GM19043 (cell line): ENCODE results near the gene UVRAG.
"Not testable (repeated sequence)": the region's sequence is repeated elsewhere in the genome, so short reads cannot be mapped to it uniquely, and the experiment has no call there.

Source experiments
- ATAC-seq: cut with Tn5 transposase; IDR thresholded peaks from one replicate; pipeline ENCODE4 v1.9.1; 2021; ENCODE audit warnings: low read depth; ENCODE audit not compliant: unreplicated experiment

UVRAG gene

DNA sequence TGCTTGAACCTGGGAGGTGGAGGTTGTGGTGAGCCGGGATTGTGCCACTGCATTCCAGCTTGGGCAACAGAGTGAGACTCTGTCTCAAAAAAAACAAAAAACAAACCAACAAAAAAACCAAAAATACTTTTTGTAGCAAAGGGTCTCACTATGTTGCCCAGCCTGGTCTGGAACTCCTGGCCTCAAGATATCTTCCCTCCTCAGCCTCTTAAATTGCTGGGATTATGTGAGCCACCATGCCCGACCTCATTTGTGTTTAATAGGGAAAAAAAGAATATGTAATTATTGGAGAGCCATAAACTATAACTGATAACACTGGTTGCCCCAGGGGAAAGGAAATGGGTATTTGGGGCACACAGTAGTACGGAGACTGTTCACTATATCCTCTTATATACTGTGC lies 19.7 kb downstream of the UVRAG start:
- ATAC-seq = no peak

DNA sequence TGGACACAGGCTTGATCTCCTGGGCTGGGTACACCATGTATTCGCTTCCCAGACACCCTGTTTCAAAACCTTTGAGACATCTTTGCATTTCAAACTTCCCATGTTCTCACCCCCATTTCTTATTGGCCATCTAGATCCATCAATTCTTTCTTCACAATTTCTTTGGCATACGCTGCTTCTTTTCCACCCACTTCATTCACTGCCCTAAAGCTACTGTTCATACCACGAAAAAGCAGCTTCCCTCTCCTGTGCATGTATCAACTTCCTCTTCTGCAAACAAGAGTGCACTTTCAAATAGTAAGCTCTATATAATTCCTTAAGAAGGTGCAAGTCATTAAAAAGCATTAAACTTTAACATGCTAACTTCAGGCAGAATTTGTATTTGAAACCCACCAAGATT lies 21.4 kb downstream of the UVRAG start:
- ATAC-seq = no peak

DNA sequence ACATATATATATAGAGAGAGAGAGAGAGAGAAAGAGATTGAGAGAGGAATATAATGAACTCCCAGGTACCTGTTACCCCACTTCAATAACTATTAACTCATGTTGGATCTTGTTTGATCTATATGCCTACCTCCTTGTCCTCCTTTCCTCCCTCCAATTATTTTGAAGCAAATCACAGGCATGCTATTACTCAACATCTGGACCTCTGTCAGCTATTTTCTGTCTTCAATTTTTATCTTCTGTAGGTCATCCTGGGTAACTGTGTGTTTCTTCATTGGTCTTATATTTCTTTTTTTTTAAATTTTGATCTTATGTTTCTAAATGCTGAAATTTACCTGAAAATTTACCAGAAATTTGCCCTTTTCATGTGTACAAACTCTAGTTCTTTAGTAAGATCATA lies 24.8 kb downstream of the UVRAG start:
- ATAC-seq = no peak

DNA sequence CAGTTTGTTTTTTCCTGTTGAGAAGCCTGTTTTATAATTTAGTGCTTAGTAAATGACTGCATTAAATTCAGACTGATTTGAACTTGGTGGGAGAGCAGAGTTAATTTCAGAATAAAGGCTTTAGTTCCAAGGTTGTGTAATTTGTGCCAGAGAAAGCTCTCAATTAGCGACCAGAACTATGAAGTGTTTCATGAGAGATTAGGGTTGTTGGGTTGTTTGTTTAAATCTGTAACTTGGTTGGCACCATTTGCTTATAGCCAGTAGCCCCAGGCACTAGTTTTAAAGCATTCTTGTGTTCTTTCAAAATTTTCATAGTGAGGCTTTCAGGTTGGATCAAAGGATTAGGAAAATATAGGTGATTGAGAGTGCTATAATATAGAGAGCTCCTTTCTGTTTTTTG lies 25.5 kb downstream of the UVRAG start:
- ATAC-seq = no peak

DNA sequence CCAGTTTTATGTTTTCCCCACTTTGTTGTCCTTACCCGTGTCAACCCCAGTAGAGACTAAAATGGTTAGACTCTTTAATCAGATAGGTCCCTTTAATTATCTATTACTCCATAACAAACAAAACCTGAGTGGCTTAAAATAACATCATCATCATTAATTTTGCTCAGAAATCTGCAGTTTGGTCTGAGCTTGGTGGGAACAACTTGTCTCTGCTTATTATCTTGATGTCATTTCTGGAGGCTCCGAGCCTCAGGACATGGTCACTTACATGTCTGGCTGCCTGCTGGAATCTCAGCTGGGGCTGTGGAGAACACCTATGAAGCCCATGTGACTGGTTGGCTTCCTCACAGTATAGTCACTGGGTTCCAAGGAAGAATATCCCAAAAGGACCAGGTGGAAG lies 26.7 kb downstream of the UVRAG start:
- no peak for ATAC-seq

DNA sequence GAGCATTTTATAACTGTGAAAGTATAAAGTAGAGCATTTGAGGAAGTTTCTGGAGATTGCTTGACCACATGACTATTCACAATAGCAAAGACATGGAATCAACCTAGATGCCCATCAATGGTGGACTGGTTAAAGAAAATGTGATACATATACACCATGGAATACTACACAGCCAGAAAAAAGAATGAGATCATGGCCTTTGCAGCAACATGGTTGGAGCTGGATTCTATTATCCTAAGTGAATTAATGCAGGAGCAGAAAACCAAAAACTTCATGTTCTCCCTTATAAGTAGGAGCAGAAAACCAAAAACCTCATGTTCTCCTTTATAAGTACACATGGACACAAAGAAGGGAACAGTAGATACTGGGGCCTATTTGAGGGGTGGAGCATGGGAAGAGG lies 30.3 kb downstream of the UVRAG start:
- ATAC-seq = no peak

DNA sequence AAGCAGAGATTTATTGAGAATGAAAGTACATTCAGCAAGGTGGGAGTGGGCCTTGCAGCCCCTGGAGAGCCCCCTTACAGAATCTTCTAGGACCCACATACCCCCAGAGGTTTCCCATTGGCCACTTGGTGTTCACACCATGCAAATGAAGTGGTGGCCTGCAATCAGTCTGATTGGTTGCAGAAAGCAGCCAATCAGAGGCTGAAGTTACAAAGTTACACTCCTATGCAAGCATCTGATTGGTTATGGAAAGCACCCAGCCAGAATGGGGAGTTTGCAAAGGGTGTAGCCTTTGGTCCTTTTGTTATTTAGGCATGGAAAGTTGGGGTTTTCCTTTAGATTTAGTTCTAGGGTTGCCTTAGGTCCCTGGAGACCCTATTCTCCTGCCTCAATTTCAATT lies 34.9 kb downstream of the UVRAG start:
- no peak for ATAC-seq

DNA sequence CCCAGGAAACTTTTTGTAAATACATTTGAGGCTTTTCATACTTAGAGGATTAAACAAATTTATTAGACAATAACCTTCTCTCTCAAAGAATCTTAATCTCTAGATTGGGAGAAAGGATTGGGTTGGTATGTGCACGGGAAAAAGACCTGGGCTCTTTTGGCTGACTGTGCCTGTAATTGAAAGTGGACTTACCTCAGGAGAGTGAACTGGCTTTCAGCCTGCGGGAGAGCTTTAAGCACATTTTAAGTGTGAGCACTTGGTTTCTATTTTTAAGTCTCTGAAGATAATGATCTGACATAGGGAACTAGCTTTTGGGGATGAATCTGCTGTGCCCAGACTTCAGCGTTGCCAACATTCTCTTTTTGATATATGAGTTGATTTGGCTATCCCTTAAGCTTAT lies 35.8 kb downstream of the UVRAG start:
- no peak for ATAC-seq

DNA sequence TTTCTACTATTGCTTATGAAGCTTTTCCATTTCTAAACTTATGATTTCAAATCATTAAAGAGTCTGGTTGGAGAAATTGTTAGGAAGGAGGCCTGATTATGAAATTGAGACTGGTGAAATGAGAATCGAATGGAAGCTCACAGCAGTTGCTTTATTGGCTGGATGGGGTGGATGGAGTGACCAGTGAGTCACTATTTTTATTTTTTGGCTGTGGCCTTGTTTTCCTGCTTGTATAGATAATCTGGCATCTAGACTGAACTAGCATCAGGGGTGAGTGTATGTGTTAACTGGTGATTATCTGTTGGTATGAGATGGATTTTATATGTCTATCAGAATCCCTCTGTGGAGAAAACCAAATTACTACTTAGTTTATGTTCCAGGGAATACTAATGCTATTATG lies 36.2 kb downstream of the UVRAG start:
- ATAC-seq = no peak

DNA sequence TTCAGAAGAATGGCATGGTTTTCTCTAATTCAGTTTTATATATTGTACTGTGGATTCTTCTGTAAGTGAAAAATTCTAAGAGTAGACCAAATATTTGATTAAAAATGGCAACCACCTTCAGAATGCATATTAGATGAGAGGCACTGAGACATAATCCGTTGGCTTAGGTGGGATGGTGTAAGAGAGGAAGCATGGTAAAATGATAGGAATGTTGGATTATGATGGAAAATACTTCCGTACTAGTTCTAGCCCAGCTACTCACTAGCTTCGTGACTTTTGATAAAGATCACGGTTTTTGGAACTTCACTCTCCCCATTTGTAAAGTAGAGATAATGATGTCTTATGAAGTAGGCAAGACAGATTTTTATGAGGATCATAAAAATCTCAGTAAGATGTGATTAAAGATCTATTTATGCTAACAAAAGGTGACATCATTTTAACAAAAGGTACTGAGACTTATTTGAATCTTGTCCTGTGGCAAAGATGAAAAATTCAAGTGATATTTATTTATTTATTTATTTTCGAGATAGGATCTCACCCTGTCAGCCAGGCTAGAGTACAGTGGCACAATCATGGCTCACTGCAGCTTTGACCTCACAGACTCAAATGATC lies 37.5 kb downstream of the UVRAG start:
- ATAC-seq = no peak

DNA sequence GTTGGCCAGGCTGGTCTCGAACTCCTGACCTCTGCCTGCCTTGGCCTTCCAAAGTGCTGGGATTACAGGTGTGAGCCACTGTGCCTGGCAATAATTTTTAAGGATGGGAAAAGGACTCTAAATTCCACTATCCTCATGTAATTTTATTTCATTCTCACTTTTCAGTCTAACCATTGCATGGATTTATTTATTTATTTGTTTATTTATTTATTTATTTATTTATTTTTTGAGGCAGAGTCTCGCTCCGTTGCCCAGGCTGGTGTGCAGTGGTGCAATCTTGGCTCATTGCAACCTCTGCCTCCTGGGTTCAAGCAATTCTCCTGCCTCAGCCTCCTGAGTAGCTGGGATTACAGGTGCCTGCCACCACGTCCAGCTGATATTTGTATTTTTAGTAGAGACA lies 38.6 kb downstream of the UVRAG start:
- ATAC-seq = not testable (repeated sequence)

DNA sequence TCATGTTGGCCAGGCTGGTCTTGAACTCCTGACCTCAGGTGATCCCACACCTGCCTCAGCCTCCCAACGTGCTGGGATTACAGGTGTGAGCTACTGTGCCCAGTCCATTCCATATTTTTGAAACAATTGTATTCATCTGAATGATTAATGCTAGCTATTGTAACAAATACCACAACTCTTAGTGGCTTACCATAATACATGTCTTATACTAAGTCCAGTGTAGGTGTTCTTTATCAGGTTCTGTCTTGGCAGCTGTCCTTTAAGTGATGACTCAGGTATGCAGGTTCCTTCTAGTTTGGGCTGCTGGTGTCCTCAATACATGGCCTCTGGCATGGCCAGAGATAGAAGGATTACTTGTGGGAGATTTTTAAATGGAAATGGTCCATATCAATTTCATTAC lies 39.0 kb downstream of the UVRAG start:
- ATAC-seq = no peak

DNA sequence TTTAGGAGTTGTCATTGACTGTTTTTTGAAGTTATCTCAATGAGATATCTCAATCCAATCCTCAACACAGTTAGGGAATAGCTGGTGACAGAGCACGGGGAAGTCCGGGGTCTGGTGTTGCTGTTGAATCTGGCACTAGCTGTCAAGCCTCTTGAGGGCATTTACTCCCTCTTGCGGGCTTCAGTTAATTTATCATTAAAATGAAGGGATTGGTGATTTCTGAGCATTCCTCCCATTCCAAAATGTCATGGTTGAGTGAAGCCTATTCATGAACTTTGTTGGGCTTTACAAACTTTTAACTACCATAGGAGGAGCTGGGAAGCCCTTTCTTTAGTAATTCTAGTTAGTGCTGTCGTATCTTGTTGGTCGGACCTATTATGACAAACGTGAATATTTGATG lies 40.2 kb downstream of the UVRAG start:
- no peak for ATAC-seq

DNA sequence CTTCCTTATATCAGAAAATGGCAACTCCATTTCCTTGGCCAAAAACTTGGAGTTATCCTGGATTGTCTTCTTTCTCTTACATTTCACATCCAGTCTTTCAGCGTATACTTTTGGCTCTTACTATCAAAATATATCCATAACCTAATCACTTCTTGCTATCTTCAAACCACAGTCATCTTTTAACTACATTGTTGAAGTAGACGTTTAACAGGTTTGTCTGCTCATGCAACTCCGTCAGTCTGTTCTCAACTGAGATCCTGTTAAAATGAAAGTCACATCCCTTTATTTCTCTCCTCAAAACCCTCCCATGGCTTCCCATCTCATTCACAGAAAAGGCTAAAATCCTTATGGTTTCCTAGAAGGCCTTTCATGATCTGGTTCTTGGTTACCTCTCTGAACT lies 41.9 kb downstream of the UVRAG start:
- ATAC-seq = no peak

DNA sequence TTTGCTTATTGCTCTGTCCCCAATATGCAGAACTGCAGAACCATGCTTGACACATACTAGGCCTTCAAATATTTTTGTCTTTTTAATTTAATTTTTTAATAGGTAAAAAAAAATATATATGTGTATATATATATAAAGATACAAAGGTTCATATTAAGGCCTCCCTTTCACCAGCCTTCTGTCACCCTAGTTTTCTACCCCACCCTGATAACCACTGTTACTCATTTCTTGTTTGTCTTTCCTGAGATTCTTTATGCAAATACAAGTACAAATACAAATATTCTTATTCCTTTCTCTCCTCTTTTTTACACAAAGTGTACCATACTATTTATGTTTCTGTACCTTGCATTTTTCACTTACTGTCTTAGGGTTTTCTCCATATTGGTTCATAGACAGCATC lies 43.0 kb downstream of the UVRAG start:
- ATAC-seq = no peak

DNA sequence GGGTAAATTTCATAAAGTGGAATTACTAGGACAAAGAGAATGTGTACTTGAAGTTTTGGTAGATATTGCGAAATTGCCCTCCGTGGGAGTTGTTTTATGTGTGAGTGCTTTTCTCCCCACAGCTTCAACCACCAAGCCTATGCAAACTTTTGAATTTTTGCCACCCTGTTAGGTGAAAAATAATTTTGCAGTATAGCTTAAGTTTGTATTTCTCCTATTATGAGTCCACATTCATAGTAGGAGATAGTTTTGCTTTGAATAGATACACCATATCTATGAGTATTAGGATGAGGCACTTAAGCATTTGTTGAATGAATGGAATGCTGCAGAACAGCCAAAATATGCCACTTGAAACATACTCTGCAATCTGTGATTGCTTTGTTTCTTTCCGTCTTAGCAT lies 43.6 kb downstream of the UVRAG start:
- ATAC-seq = no peak

DNA sequence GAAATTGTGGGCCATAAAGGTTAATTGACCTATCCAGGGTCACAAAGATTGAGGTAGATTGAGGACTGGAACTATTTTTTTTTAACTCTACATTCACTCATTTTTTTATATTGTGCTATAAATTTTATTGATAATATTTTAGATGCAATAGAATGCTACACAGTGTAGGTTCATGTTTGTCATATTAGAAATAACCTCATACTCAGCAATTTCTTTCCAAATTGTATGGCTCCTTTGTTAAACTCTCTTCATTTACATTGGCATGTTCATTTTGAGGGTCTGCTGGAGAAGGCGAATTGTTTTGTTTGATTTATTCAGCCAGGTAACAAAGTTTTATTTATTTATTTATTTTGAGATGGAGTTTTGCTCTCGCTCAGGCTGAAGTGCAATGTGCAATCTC lies 44.6 kb downstream of the UVRAG start:
- no peak for ATAC-seq

DNA sequence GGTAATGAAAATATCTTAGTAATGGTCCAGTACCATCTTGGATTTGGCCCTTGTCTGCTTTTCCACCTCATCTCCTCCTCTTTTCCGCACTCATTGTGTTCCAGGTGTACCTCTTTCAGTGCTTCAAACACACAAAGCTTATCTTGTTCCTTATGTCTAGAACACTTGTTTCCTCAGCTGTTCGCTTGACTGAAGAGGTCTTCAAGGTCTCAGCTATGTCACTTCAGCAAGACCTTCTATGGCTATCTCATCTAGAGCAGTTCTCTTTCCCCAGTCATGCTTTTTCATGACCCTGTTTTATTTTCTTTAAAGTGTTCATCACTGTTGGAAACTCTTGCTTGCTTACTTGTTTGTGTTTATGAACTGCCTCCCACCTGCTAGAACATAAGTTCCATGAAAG lies 47.4 kb downstream of the UVRAG start:
- ATAC-seq = no peak

DNA sequence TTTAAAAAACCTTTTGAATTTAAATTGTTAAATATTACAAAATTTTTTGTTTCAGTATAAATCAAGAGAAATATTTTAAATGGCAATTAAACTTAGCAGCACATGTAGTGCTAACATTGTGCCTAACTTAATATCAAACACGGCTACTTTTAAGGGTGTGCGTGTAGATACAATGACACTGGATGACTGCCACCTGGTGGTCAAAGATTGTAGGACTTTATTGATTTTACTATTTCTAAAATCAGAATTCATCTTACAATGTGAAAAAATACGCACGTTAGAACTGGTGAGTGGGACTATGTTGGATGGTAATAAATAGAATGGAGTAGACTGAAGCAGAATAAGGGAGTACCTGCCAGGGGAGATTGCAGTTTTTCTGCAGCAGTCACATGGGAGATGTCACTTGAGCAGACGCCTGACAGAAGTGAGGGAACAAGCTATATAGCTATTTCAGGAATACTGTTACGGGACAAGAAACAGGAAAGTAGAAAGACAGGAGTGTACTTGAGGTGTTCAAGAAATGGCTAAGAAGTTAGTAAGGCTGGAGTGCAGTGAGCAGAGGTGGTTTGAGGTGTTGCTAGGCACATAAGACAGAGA lies 52.9 kb downstream of the UVRAG start:
- ATAC-seq = no peak

DNA sequence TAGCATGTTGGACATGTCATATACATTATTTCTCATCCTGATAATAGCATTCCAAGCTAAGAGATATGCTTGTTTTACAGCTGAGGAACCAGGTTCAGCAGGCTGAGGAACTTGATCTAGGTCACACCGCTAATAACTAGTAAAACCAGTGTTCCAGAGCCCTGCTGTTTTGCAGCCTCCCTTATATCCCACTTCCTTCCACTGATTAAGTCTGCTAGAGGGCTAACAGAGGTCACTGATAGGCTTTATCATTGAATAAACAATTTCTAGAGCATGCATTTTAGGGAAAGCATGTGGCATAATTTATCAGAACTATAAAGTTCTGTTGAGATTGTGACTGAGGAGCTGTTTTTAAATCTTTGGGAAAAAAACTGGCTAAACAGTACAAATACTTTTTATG lies 54.0 kb downstream of the UVRAG start:
- ATAC-seq = no peak

DNA sequence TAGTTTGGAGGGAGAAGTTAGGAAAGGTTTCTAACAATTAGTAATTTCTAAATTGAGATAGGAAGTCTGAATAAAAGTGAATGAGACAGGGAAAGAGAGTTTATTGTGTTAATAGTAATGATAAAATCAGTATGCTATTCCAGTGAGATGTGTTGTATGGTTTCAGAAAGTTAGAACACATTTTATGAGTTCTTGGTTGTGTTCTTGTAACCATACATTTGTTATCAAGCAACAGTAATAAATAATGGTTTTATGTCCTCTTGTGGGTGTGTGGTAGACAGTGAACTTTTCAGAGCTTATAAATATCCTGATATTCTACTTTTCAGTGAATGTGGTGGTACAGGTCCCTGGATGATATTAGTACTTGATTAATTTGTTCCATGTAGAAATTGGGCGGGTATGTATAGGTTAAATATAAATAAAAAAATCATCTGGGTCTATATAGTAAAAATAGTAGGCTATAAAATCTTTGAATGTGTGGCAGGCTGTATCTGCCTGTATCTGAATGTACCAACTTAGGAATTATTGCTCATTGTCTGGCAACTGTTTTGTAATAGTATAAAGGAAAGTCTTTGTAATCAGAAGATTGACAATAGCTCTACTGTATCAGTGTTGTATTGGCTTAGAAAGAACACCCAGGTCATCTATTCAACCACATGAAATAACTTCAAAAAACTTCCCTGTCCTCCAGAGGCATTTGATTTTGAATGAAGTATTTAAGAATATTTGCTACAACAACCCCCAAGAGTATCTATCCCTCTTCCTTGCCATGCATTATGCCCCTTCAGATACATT lies 54.8 kb downstream of the UVRAG start:
- no peak for ATAC-seq

DNA sequence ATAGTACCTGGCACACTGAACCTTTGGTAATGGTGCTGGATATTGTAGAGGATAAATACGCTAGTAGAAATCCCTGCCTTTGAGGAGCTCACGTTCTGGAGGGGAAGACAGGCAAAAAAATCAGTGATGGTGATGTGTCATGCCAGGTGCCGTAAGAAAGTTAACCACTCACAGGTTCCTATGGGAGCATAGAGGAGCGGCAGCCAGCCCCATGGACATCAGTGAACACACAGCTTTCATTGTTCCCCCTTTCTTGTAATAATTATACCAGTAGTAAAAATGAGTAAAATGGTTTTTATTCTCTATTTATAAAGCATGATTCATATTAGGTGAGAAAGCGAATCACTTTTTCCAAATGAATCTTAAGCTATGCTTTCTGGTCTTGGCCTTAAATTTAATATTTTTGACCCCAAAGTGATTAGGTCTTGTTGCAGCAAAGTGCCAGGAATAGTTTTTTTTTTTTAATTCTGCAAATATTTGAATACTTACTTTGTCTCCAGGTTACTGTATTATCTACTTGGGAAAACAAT lies 57.9 kb downstream of the UVRAG start:
- ATAC-seq = no peak
